Caki2 (cell line): ENCODE measurements around the gene OSBP2. TPM values are rescaled to one million over a fixed set of nuclear protein-coding genes. Genes with fewer than 3 reads are reported as not detected.

Experiments used
- DNase-seq: peaks from one replicate; pipeline ENCODE4 v3.0.0-alpha.2; 2015; ENCODE audit warnings: low read depth
- in situ Hi-C: cut with HindIII; loops from 2 replicates; pipeline ENCODE4 v1.10.0; 2016; ENCODE audit warnings: low sequenced_read_pairs, low pct_unique_long_range_greater_than_20kb, mixed read lengths
- total RNA-seq: library from RNA; depleted of rRNA; stranded (reverse); fragments of >200 nt; shearing (Covaris generic); gene quantifications from 2 replicates; pipeline ENCODE4 v1.2.3, GENCODE V29; 2014; ENCODE audit warnings: low replicate concordance

The OSBP2 gene
- total RNA-seq, 1 experiment from 2014 or later = 2.1 TPM

GRCh38 chr22:30867746-30868662, 173.3 kb downstream of the OSBP2 start:
- in situ Hi-C loops = no loop called here
- DNase-seq = no peak

- in situ Hi-C loops = no loop called here
- no peak for DNase-seq
Observed at GRCh38 chr22:30868663-30869385, 174.2 kb downstream of the OSBP2 start.

GRCh38 chr22:30869667-30870395, 175.2 kb downstream of the OSBP2 start:
- in situ Hi-C loops = no loop called here
- DNase-seq = no peak

GRCh38 chr22:30870451-30871345, 176.0 kb downstream of the OSBP2 start:
- in situ Hi-C loops = no loop called here
- DNase-seq = no peak

DNA sequence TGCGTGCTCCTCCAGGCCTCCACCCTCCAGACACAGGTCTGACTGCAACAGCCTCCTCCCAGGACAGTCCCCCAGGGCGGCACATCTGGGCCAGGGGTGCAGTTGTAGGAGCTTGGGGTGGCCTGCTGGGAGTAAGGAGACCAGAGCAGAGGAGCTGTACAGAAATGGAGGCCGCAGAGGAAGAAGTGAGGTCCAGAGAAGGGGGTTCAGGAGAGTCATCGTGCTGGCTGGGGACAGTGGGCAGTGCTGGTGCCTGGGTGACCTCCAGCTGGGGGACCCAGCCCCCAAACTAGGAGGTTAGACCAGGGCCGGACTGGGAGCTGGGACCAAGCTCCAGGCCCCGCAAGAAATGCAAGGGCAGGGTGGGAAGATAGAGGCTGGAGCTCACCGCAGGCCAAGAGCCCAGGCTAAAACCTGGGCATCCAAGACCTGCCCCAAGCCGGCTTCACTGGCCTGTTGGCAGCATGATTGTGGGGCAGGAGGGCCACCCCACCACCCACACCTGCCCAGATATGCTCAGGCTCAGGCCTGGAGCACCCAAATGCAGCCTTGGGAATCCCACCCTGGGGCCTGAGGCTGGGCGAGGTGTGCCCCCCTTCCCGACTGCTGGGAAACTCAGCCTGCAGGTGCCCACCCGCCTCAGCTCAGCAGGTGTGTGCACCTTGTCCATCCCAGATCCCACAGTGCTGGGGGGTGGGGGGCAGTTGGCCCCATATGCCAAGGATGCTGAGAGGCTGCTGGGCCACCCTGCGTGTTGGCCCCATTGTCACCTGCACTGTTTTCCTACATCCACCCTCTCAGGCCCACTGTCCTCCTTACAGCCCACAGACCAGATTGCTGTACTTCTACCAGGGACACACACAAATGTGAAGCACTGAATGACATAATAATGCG, 177.0 kb downstream of the OSBP2 start:
- in situ Hi-C loops = no loop called here
- no peak for DNase-seq

DNA sequence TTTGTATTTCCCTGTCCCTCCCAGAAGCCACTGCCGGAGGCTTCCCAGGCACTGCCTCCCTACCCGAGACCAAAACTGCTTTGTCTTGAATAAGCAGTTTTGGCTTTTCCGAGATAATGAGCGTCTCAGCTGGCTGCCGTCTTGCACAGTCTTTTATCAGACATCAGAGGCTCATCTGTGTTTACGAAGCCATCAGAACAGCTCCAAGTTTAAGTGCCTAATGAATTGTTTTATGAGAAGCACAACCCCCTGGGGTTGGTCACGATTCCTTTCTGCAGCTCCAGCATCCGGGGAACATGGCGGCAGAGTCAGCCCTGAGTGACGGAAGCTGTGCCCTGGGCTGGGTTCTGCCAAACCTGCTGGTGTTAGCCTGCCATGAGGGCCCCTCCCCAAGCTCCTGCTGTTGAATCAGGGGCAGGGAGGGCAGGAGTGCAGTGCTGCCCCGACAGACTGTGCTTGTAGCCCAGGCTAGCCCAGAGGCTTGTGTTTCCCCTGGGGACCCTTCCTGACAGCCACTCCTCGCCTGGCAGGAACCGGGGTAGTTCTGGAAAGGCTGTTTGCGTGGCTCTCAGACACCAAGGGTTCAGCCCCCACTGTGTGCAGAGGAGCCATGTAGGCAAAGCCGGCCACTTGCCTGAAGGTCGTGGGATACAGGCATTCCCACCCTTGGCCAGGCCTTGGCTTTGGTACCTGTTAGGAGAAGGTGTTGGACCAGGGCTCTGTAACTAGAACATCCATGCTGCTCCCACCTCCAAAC, 177.8 kb downstream of the OSBP2 start:
- in situ Hi-C loops = no loop called here
- no peak for DNase-seq

GRCh38 chr22:30873086-30873650, 178.5 kb downstream of the OSBP2 start:
- in situ Hi-C loops = no loop called here

GRCh38 chr22:30873661-30874060, 179.0 kb downstream of the OSBP2 start:
- in situ Hi-C loops = no loop called here
- no peak for DNase-seq

More at GRCh38 chr22:30873086-30873650, 178.5 kb downstream of the OSBP2 start:
- no peak for DNase-seq

GRCh38 chr22:30874431-30875370, 180.0 kb downstream of the OSBP2 start:
- in situ Hi-C loops = no loop called here
- no peak for DNase-seq

DNA sequence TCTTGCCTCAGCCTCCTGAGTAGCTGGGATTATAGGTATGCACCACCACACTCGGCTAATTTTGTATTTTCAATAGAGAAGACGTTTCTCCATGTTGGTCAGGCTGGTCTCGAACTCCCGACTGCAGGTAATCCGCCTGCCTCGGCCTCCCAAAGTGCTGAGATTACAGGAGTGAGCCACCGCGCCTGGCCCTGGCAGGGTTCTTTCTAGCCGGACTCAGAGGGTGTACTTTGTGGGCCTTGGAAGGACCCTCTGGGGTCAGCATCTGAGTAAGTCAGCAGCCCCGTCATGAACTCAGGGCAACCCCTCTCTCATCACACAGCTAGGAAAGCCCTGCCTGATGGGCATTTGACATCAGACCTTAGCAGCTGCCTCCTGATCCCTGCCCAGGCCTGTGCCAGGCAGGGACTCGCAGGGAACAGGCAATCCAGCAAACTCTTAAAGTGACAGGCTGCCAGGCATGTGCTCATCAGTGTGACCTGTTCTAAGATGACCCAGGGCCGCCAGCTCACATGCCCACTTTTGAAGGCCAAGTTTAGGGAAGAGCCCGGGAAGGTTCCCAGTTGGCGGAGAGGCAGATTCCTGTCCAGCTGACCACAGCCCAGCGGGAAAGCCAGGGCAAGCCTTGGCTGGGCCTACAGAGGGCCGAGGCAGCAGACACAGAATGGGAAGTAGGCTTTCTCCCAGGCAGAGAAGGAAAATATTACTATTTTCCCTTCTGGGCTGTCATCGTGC, 181.0 kb downstream of the OSBP2 start:
- in situ Hi-C loops = no loop called here
- no peak for DNase-seq

DNA sequence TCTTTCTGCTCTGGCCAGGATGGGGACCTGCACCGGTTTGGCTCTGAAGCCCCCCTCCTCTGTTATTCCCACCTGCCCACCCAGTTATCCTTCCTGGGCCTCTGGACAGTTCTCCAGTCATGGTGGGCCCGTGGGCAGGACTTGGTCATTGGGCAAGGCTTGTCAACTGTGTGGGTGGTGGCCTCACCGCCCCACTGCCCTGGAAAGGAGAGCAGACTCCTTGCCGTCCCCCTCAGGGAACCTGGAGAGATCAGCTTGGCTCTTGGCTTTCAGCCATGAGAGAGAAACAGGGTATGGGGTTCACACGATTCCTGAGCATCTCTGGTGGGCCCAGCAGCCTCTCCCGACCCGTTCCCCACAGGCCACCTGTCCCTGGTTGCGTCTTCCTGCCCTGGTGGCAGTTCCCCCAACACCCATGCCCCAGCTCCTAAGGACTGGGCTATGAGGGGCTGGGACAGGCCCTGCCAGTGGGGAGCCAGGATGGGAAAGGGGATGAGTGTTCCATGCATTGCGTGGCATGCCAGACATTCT, 181.6 kb downstream of the OSBP2 start:
- no peak for DNase-seq
- in situ Hi-C loops = no loop called here

DNA sequence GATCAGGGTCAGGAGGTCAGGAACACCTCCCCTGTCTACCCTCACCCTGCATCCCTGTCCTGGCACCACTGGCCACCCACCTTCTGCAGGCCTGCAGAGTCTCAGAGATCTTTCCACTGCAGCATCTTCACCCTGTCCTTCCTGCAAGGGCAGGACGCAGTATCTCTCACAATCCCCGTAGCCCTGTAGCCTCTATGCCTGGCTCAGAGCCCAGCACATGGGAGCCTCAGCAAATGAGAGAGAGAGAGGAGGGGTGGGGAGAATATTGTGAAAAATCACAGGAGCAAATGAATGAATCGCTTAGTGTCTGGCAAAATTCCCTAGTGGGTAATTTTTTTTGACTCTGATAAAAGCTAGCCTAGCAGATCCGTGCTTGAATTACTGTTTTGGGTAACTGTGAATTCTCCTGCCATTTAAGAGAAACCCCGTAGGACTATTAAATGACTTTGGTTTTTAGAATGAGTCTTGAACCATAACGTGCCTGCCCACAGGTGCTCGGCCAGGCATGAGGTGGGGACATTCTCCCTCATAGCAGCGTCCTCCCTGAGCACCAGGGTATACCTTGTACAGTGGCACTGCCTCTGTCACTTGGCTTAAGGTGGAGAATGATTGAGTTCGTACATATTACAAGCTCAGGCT, 182.4 kb downstream of the OSBP2 start:
- in situ Hi-C loops = no loop called here

GRCh38 chr22:30877662-30878515, 183.2 kb downstream of the OSBP2 start:
- in situ Hi-C loops = no loop called here
- DNase-seq = no peak

More for the DNA sequence above, 182.4 kb downstream of the OSBP2 start:
- no peak for DNase-seq
